GM12878 (cell line): ENCODE results near the gene TET2. TPM values are rescaled to one million over a fixed set of nuclear protein-coding genes. Genes with fewer than 3 reads are reported as not detected.

ENCODE experiments used
- BMI1 ChIP-seq: fragments of 450-650 bp; IDR thresholded peaks from 2 replicates; pipeline ENCODE4 v1.6.1; 2016; ENCODE audit warnings: mild to moderate bottlenecking, moderate library complexity, borderline replicate concordance
- CBFB ChIP-seq: IDR thresholded peaks from 2 replicates; pipeline ENCODE4 v1.6.1; 2016; ENCODE audit warnings: antibody characterized with exemption, low read depth
- EZH2 ChIP-seq: IDR thresholded peaks from 2 replicates; pipeline ENCODE4 v1.6.1; 2012; ENCODE audit warnings: low read depth, mild to moderate bottlenecking, control low read depth, inconsistent platforms, low read length, borderline replicate concordance; ENCODE audit not compliant: control insufficient read depth
- NFIC ChIP-seq: IDR thresholded peaks from 2 replicates; pipeline ENCODE4 v1.6.1; 2012; ENCODE audit warnings: low read depth, mild to moderate bottlenecking, inconsistent platforms, low read length, moderate library complexity
- NFYB ChIP-seq: IDR thresholded peaks from 2 replicates; pipeline ENCODE4 v1.6.1; 2011; ENCODE audit warnings: low read depth, mild to moderate bottlenecking, low read length, improper control_type of control experiment, moderate library complexity; ENCODE audit not compliant: insufficient read depth
- NRF1 ChIP-seq: conservative IDR thresholded peaks from 2 replicates; pipeline ENCODE4 v1.6.1; 2011; ENCODE audit warnings: mild to moderate bottlenecking, low read depth, low read length, improper control_type of control experiment
- PML ChIP-seq: IDR thresholded peaks from 2 replicates; pipeline ENCODE4 v1.6.1; 2012; ENCODE audit warnings: low read length, inconsistent platforms
- RELB ChIP-seq: fragments of 450-650 bp; IDR thresholded peaks from 2 replicates; pipeline ENCODE4 v1.6.1; 2017; ENCODE audit warnings: low read depth, mild to moderate bottlenecking, moderate library complexity
- SREBF1 ChIP-seq: IDR thresholded peaks from 2 replicates; pipeline ENCODE4 v1.6.1; 2012; ENCODE audit warnings: mild to moderate bottlenecking, low read length
- SUZ12 ChIP-seq: fragments of 200-600 bp; sonication (generic); IDR thresholded peaks from one replicate; pipeline ENCODE4 v1.6.1; 2018; ENCODE audit warnings: antibody characterized with exemption, mild to moderate bottlenecking; ENCODE audit not compliant: unreplicated experiment
- USF2 ChIP-seq: IDR thresholded peaks from 2 replicates; pipeline ENCODE4 v1.6.1; 2011; ENCODE audit warnings: low read depth, low read length, improper control_type of control experiment, borderline replicate concordance
- ZBTB40 ChIP-seq: fragments of 450-650 bp; IDR thresholded peaks from 2 replicates; pipeline ENCODE4 v1.6.1; 2016; ENCODE audit warnings: mild to moderate bottlenecking, moderate library complexity, borderline replicate concordance
- polyA plus RNA-seq, 11 experiments: library from polyadenylated mRNA; depleted of rRNA in 4 of 11; unstranded in 6 of 11; stranded (reverse) in 5 of 11; fragments of >200 nt; fragmentation: Nextera tagmentation in 4 of 11; fragmentation: Illumina TruSeq in 1 of 11; extraction: Ambion mirVana in 4 of 11; extraction: Trizol in 1 of 11; gene quantifications; 1 replicate in 1 of 11; 2 replicates in 10 of 11; pipeline versions ENCODE4 v1.2.1 to v1.2.3, GENCODE V29; 2011 to 2016; ENCODE audit warnings: inconsistent platforms in 2 of 11, missing spikeins in 2 of 11, low read depth in 1 of 11
- total RNA-seq, 4 experiments: library from RNA; depleted of rRNA in 3 of 4; stranded (reverse); fragments of >200 nt in 3 of 4; fragmentation: Illumina TruSeq in 1 of 4; extraction: Trizol in 1 of 4; gene quantifications; 2 replicates each; pipeline versions ENCODE4 v1.2.1 to v1.2.3, GENCODE V29; 2013 to 2021
- TF ChIP-seq, protein P1 (sequence below): IDR thresholded peaks from 2 replicates; pipeline ENCODE4 v1.6.1; 2011; ENCODE audit warnings: borderline replicate concordance, low read depth, mild to moderate bottlenecking, moderate library complexity, mixed read lengths, low read length; ENCODE audit not compliant: insufficient read depth; ENCODE audit errors: extremely low read length
- TF ChIP-seq, protein P2 (sequence below): fragments of 450-650 bp; IDR thresholded peaks from 2 replicates; pipeline ENCODE4 v1.6.1; 2017; ENCODE audit warnings: mild to moderate bottlenecking, moderate library complexity
- TF ChIP-seq, protein P3 (sequence below): IDR thresholded peaks from 2 replicates; pipeline ENCODE4 v1.6.1; 2012; ENCODE audit warnings: low read length, inconsistent platforms

The TET2 gene
- total and polyA plus RNA-seq, 10 of the 15 experiments (the other 5 are each of a cell fraction or from before 2014, with no cell fraction given) = 3.7 to 49.0 (median 27.5) TPM

DNA sequence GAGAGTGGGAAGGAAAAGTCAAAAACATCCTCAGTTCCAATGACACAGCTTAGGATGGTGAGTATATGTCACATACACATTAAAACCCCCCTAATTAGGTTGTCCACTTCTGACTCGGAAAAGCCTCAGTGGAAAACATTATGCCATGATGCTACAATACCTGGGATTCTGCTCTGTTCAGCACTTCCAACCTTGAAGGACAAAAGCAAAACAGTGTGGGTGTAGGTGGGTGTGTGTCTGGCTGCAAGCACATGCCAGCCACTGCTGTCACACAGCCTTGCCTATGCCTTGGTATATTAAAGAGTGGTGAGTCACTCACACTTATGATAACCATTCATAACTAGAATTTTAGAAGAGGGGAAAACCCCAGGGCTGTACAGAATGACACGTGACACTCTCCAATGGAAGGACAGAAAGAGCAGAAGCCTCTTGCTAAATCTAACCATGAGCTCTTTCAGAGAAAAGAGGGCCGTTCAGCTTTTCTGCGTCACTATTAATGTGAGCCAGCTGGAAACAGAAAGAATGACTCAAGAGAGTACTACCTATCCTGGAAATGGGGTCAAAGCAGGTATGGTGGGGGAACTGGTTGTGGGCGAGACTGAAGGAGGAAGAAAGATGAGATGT is 159.6 kb downstream of the TET2 start (continued):
- TF ChIP-seq NRF1 (no peak), SREBF1 (no peak), ZBTB40 (no peak), CBFB (peak; percentile 69; the same call in 1 of the 2 replicates), SUZ12 (no peak), RELB (peak; percentile 78; the same call in 1 of the 2 replicates), NFIC (peak; percentile 88), BMI1 (no peak), EZH2 (no peak), USF2 (peak; percentile 71), PML (no peak), NFYB (no peak)
- TF ChIP-seq, protein P1, sequence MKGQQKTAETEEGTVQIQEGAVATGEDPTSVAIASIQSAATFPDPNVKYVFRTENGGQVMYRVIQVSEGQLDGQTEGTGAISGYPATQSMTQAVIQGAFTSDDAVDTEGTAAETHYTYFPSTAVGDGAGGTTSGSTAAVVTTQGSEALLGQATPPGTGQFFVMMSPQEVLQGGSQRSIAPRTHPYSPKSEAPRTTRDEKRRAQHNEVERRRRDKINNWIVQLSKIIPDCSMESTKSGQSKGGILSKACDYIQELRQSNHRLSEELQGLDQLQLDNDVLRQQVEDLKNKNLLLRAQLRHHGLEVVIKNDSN = peak; percentile 40
- TF ChIP-seq, protein P2, sequence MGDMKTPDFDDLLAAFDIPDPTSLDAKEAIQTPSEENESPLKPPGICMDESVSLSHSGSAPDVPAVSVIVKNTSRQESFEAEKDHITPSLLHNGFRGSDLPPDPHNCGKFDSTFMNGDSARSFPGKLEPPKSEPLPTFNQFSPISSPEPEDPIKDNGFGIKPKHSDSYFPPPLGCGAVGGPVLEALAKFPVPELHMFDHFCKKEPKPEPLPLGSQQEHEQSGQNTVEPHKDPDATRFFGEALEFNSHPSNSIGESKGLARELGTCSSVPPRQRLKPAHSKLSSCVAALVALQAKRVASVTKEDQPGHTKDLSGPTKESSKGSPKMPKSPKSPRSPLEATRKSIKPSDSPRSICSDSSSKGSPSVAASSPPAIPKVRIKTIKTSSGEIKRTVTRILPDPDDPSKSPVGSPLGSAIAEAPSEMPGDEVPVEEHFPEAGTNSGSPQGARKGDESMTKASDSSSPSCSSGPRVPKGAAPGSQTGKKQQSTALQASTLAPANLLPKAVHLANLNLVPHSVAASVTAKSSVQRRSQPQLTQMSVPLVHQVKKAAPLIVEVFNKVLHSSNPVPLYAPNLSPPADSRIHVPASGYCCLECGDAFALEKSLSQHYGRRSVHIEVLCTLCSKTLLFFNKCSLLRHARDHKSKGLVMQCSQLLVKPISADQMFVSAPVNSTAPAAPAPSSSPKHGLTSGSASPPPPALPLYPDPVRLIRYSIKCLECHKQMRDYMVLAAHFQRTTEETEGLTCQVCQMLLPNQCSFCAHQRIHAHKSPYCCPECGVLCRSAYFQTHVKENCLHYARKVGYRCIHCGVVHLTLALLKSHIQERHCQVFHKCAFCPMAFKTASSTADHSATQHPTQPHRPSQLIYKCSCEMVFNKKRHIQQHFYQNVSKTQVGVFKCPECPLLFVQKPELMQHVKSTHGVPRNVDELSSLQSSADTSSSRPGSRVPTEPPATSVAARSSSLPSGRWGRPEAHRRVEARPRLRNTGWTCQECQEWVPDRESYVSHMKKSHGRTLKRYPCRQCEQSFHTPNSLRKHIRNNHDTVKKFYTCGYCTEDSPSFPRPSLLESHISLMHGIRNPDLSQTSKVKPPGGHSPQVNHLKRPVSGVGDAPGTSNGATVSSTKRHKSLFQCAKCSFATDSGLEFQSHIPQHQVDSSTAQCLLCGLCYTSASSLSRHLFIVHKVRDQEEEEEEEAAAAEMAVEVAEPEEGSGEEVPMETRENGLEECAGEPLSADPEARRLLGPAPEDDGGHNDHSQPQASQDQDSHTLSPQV = no peak
- TF ChIP-seq, protein P3, sequence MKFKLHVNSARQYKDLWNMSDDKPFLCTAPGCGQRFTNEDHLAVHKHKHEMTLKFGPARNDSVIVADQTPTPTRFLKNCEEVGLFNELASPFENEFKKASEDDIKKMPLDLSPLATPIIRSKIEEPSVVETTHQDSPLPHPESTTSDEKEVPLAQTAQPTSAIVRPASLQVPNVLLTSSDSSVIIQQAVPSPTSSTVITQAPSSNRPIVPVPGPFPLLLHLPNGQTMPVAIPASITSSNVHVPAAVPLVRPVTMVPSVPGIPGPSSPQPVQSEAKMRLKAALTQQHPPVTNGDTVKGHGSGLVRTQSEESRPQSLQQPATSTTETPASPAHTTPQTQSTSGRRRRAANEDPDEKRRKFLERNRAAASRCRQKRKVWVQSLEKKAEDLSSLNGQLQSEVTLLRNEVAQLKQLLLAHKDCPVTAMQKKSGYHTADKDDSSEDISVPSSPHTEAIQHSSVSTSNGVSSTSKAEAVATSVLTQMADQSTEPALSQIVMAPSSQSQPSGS = peak; percentile 92
